Hepatic stellate cell (primary cell): ENCODE measurements around the gene CEP290.
"Not testable (repeated sequence)": the region's sequence is repeated elsewhere in the genome, so short reads cannot be mapped to it uniquely, and the experiment has no call there.

ENCODE experiments used
- DNase-seq: peaks from one replicate; pipeline ENCODE4 v3.0.0; 2011; ENCODE audit warnings: low spot score

CEP290 gene

GRCh38 chr12:88036353-88036965, 105.4 kb downstream of the CEP290 start:
- no peak for DNase-seq

- no peak for DNase-seq
Observed at GRCh38 chr12:88035907-88036289, 106.0 kb downstream of the CEP290 start.

DNA sequence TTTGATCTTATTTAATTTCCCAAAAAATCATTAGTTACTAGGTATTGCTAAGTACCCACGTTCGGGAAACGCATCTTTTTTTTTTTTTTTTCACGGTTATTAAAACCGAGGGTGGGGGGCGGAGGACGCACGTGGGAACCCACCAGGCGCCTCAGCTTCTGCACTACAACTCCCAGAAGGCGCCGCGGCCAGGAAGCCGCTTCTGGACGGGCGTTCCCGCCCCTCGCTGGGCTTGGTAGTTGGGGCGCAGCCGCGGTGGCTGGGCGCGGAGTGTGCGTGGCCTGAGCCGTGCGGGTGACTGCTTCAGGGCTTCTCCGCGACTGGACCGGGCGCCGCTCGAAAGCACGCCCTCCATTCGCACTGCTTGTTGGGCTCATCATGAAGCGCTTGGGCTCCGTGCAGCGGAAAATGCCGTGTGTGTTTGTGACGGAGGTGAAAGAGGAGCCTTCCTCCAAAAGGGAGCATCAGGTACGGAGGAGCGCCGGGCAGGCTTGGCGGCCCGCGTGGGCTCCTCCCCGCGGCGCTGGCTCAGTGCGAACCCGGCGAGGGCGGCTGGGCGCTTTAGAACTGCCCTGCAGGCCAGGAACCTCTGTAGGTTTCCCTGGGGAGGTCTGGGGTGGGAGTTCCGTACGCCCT, 106.5 kb downstream of the CEP290 start:
- DNase-seq: peak; percentile 85

DNA sequence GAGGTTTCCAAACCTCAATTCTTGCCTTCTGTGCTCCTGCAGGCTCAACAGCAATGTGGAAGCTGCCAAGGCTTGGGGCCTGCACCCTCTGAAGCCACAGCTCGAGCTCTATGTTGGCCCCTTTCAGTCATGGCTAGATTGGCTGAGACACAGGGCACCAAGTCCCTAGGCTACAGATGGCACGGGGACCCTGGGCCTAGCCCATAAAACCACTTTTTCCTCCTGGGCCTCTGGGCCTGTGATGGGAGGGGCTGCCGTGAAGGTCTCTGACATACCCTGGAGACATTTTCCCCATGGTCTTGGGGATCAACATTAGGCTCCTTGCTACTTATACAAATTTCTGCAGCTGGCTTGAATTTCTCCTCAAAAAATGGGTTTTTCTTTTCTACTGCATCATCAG, 110.7 kb downstream of the CEP290 start:
- not testable (repeated sequence) for DNase-seq

DNA sequence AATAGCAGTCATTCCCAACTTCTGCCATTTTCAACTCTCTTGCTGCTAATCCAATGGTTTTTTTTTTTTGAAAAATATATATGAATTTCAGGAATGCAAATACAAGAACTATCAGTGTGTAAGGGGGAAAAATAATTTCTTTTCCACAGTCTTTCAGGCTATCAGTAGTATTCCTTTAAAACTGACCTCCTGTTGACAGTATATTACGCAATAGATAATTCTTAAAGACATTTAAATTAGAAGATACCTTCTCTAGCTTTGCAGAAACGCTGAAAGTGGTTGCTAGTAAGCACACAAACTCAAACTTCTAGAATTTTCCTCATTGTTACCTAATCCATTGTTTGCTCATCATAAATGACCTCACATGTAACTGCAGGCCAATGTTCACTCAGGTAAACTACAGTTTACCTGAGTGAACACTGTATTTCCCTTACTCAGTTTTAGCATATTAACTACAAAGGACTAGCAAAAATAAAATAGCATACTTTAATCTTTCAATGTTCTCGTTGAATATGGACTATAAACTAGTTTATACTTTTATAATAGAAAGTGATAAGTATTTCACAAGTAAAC, 112.7 kb downstream of the CEP290 start, which contains the start of gene C12orf50:
TSS of gene C12orf50 (minus strand) at position 309 of the 573 bp plus-strand sequence. CDS start 2,439 bp downstream, outside the sequence.
- no peak for DNase-seq

DNA sequence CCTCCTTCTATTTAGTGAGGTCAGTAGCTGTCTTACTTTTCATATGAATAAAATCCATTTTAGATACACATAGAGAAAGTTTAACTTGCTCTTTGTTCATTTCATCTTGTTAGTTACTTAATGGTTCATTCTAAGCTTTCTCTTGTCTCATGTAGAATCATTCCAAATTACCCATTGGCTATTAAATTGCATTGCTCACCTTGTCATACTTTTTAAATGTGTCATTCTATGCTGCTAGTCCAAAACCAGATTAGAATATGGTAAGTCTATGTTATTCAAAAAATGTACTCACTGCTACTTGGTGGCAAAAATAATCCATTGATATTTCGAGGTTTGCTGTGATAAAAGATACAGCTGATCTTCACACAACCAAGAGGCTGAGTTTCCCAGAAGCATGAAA, 115.7 kb downstream of the CEP290 start:
- no peak for DNase-seq

GRCh38 chr12:88017964-88018363, 123.9 kb downstream of the CEP290 start:
- no peak for DNase-seq

GRCh38 chr12:88015825-88016224, 126.1 kb downstream of the CEP290 start:
- no peak for DNase-seq

DNA sequence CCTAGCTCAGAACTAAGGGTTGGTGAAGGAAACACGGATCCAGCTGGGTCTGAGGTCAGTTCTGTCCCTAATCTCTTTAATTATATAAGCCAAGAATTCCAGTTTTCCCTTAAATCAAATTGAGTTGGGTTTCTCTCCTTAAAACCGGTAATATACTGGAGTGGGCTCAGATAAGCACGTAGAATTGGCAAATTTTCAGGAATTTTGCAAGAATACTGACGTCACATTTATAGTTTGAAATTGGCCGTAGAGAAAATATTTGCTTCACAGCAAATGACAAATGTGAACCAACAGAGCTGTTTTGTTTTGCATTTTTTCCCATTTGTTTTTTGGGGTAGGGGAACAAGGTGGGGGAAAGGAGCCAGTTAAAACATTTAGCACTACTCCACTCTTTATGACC, 130.1 kb downstream of the CEP290 start:
- DNase-seq: no peak

DNA sequence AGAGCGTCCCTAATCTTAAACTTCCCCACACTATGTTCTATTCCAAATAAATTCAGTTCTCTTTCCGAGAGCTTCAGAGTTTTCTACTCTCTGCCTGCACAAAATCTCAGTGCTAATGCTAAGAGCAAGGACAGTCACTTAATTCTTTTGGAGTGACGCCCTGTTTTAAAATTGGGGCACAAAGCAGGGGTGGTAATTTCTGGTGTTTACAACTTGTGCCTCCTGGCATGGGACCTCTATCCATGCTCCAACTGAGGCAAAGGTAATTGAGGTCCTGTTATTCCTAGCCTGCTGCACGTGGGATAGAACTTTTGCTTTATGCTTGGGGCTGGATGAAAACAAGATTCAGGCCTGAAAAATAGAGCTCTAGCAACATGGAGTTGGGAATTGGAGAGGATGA, 135.5 kb downstream of the CEP290 start:
- no peak for DNase-seq

DNA sequence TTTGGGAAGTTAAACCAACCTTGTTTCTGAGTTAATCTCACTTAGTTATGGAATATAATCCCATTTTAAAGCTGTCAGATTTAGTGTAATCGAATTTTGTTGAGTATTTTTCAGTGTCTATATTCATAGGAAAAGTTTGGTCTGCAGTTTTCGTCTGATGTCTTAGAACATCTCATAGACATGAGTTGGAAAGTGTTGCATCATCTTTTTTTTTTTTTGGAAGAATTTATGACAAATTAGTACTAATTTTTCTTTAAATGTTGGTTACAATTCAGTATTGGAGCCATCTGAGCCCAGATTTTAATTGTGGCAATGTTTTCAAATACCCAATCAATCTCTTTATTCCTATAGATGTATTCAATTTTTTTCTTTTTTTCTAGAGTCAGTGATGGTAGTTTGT, 140.6 kb downstream of the CEP290 start:
- DNase-seq: no peak
